Lung (tissue), 12 donors: ENCODE results near the gene TTYH3. TPM values are rescaled to one million over a fixed set of nuclear protein-coding genes. Genes with fewer than 3 reads are reported as not detected.

Experiments used
- ATAC-seq: fragments of 200-7000 bp; cut with Tn5 transposase; one replicate; pipeline ENCODE4 v1.9.1; 2020; ENCODE audit warnings: moderate number of reproducible peaks; ENCODE audit not compliant: insufficient read depth, low FRiP score
- DNase-seq, 3 donors: peaks; one replicate each; pipeline ENCODE4 v3.0.0-alpha.2; 2013 to 2017
- H3K27ac ChIP-seq, 2 donors: one replicate each; pipeline ENCODE4 v1.5.1; 2013; ENCODE audit warnings: mild to moderate bottlenecking in 2 of 2, moderate library complexity in 2 of 2, control low read depth in 1 of 2, inconsistent platforms in 1 of 2, low read depth in 1 of 2, low read length in 1 of 2
- H3K27me3 ChIP-seq, 3 donors: one replicate each; pipeline ENCODE4 v1.5.1; 2013; ENCODE audit warnings: low read length in 2 of 3; ENCODE audit not compliant: control insufficient read depth in 3 of 3, insufficient read depth in 3 of 3
- H3K36me3 ChIP-seq, 4 donors: one replicate each; pipeline ENCODE4 v1.5.1; 2013; ENCODE audit warnings: low read length in 4 of 4, mild to moderate bottlenecking in 1 of 4, moderate library complexity in 1 of 4; ENCODE audit not compliant: control insufficient read depth in 4 of 4, insufficient read depth in 4 of 4
- H3K4me1 ChIP-seq, 5 donors: one replicate each; pipeline ENCODE4 v1.5.1; 2013; ENCODE audit warnings: low read length in 5 of 5, mild to moderate bottlenecking in 2 of 5, moderate library complexity in 1 of 5; ENCODE audit not compliant: control insufficient read depth in 5 of 5, insufficient read depth in 5 of 5
- H3K4me3 ChIP-seq: one replicate; pipeline ENCODE4 v1.5.1; 2013; ENCODE audit warnings: mild to moderate bottlenecking, control low read depth, moderate library complexity
- H3K9ac ChIP-seq, 2 donors: one replicate each; pipeline ENCODE4 v1.5.1; 2013; ENCODE audit warnings: low read length in 2 of 2, control low read depth in 1 of 2; ENCODE audit not compliant: insufficient read depth in 1 of 2
- H3K9me3 ChIP-seq, 4 donors: one replicate each; pipeline ENCODE4 v1.5.1; 2013; ENCODE audit warnings: low read length in 3 of 4, mild to moderate bottlenecking in 1 of 4, moderate library complexity in 1 of 4; ENCODE audit not compliant: control insufficient read depth in 4 of 4, insufficient read depth in 3 of 4
- CTCF ChIP-seq: IDR thresholded peaks from 2 replicates; pipeline ENCODE4 v1.5.1; 2012; ENCODE audit warnings: mild to moderate bottlenecking; ENCODE audit errors: control extremely low read depth, extremely low read depth
- WGBS, 2 donors: extraction: QIAGEN DNeasy Blood & Tissue Kit; methylation state at CpG; one replicate each; pipeline ENCODE4 v1.1.7; 2013; 5-methylcytosine and 5-hydroxymethylcytosine counted together
- polyA plus RNA-seq, 2 donors: library from polyadenylated mRNA; stranded (reverse); fragments of 200-250 nt; gene quantifications; one replicate each; pipeline ENCODE4 v1.2.1, GENCODE V29; 2013
- total RNA-seq, 2 donors: library from RNA; depleted of rRNA in 1 of 2; stranded (reverse); fragments of >200 nt in 1 of 2; gene quantifications; one replicate each; pipeline ENCODE4 v1.2.1, GENCODE V29; 2014 to 2021
- donor health status: control.
- donor health status: control.
- donor health status: Bipolar disorder and iron deficiency.
- donor health status: healthy.
- donor health status: DM: yes; HTN: yes; CAD: no.

TTYH3 gene
- total and polyA plus RNA-seq, 4 donors = 14.3 to 74.0 (median 55.8) TPM

DNA sequence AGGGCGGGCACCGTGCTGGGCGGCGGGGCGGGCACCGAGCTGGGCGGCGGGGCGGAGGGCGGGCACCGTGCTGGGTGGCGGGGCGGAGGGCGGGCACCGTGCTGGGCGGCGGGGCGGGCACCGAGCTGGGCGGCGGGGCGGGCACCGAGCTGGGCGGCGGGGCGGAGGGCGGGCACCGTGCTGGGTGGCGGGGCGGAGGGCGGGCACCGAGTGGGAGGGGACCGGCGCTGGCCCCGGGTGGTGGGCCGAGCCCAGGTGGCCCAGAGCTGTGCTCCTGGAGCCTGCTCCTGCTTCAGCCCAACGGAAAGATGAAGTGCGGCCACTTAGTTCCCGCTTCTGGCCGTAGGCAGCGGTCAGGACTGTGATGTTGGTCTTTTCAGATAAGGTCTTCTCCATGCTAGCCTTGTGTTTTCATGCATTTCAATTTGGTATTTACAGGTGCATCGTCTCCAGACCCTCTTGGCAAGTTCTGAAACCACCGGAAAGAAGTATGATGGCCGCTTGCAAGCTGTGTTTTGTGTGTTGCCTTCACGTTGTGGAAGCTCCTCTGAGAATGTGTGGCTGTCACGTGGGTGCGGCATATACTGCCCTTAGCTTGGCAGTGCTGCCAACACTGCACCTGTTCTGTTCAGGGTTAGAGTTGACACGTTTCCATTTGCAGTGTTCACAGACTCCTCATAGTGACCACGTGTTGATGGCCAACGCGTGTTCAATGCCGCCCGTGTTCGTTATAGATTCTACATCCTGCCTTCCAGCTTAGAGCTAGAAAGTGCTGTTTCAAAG is 47.8 kb upstream of the TTYH3 start:
- no peak for ATAC-seq
- H3K36me3 ChIP-seq = peaks cover 2 to 26% (median 12%) of the 10 kb centered on the region in 4 donors
- WGBS, 2 donors = 95 to 96% methylated on average over 26 to 51 of the region's 54 CpGs

DNA sequence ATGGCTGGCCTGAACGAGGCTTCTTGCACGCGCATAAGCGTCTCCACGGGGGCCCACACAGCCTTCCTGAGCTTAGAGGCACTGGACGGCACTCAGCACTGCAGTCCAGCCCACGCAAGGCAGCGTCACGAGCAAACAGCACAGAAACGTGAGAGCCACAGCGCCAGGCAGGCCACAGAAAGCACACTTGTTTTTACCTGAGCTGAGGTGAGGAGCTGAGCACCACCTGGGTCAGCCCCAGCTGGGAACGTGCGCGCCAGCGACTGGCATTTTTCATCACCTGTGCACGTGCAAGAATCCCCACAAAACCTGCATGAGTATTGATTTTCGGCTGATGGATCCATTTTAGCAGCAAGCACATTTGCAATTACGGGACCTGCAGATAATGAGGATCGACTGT is 46.3 kb upstream of the TTYH3 start:
- H3K4me1 ChIP-seq = no peaks in the 10 kb centered on the region
- no peak overlapping the region for H3K9ac ChIP-seq
- WGBS, 2 donors = 89 to 90% methylated on average over 19 of the region's 19 CpGs
- ATAC-seq = no peak
- no peaks in the 10 kb centered on the region for H3K27me3 ChIP-seq
- peaks cover 0 to 4% (median 0%) of the 10 kb centered on the region in 4 donors for H3K9me3 ChIP-seq
- DNase-seq = no peak
- H3K4me3 ChIP-seq = no peak overlapping the region
- no peak for TF ChIP-seq CTCF
- peaks cover 2 to 28% (median 12%) of the 10 kb centered on the region in 4 donors for H3K36me3 ChIP-seq
- H3K27ac ChIP-seq = no peak overlapping the region

More for the DNA sequence above, 47.8 kb upstream of the TTYH3 start:
- no peaks in the 10 kb centered on the region for H3K4me1 ChIP-seq
- no peak overlapping the region for H3K4me3 ChIP-seq
- no peak for TF ChIP-seq CTCF
- no peak overlapping the region for H3K27ac ChIP-seq
- H3K9ac ChIP-seq = no peak overlapping the region
- H3K27me3 ChIP-seq = no peaks in the 10 kb centered on the region
- DNase-seq = no peak
- H3K9me3 ChIP-seq = peaks cover 0 to 4% (median 0%) of the 10 kb centered on the region in 4 donors

- TF ChIP-seq CTCF = no peak
- H3K4me1 ChIP-seq = no peaks in the 10 kb centered on the region
- no peak for ATAC-seq
- H3K36me3 ChIP-seq = peaks cover 2 to 34% (median 14%) of the 10 kb centered on the region in 4 donors
- H3K9me3 ChIP-seq = peaks cover 0 to 4% (median 0%) of the 10 kb centered on the region in 4 donors
- H3K4me3 ChIP-seq = no peak overlapping the region
- no peak for DNase-seq
- no peak overlapping the region for H3K27ac ChIP-seq
- no peak overlapping the region for H3K9ac ChIP-seq
- 94 to 96% methylated on average over 24 of the region's 24 CpGs for WGBS, 2 donors
- H3K27me3 ChIP-seq = no peaks in the 10 kb centered on the region
Observed at GRCh38 chr7:2586326-2587020, 45.3 kb upstream of the TTYH3 start.
